GM12878 (cell line): ENCODE measurements around the gene RPL3. TPM values are rescaled to one million over a fixed set of nuclear protein-coding genes. Genes with fewer than 3 reads are reported as not detected.

Experiments used
- ATAC-seq: fragments of 200-7000 bp; cut with Tn5 transposase; 3 replicates; pipeline ENCODE4 v1.9.1; 2020; ENCODE audit warnings: mild to moderate bottlenecking, moderate library complexity
- BruUV-seq: library from RNA; stranded (reverse); fragments of 400-500 nt; replicated peaks from 2 replicates; lab custom pipeline; 2021; lab: Mats Ljungman, UMichigan
- CTCF ChIA-PET: fragments of 300-600 bp; sonication (Branson Sonifier 250); formaldehyde crosslinking; extraction: SDS; loops from one replicate; lab custom pipeline; 2021; ENCODE audit warnings: inconsistent platforms; lab: Yijun Ruan, JAX
- POLR2A ChIA-PET: fragments of 350-600 bp; formaldehyde crosslinking; extraction: SDS; loops from one replicate; lab custom pipeline; 2021; ENCODE audit warnings: inconsistent platforms; lab: Charles Lee
- RAD21 ChIA-PET: fragments of 300-600 bp; sonication (Branson Sonifier 250); formaldehyde crosslinking; loops from one replicate; lab custom pipeline; 2023; ENCODE audit warnings: antibody characterized with exemption; ENCODE audit not compliant: unreplicated experiment; lab: Charles Lee
- SMC1A ChIA-PET: fragments of 300-600 bp; sonication (Branson Sonifier 250); formaldehyde crosslinking; loops from one replicate; lab custom pipeline; 2023; ENCODE audit not compliant: unreplicated experiment, uncharacterized antibody; lab: Charles Lee
- DNase-seq: peaks from one replicate; pipeline ENCODE4 v3.0.0-alpha.2; 2011; ENCODE audit warnings: low read depth, low spot score
- FAIRE-seq: peaks from 3 replicates; lab custom pipeline; 2011; peaks lifted over from hg19 to GRCh38; lab: Jason Lieb, UNC
- H2AFZ ChIP-seq: 2 replicates; pipeline ENCODE4 v1.6.0; 2011; ENCODE audit warnings: low read depth, low read length, control low read depth; ENCODE audit not compliant: control insufficient read depth
- H3K27ac ChIP-seq: 2 replicates; pipeline ENCODE4 v1.5.1; 2011; ENCODE audit warnings: control low read depth; ENCODE audit not compliant: control insufficient read depth, insufficient read depth
- H3K27me3 ChIP-seq, 2 experiments: replicated peaks in 1 of 2; 2 replicates each; pipeline versions ENCODE4 v1.6.0 to v1.6.1; 2011; ENCODE audit warnings: low read length in 1 of 2; ENCODE audit not compliant: control insufficient read depth in 2 of 2, insufficient read depth in 2 of 2
- H3K36me3 ChIP-seq, 2 experiments: 2 replicates each; pipeline ENCODE4 v1.5.1; 2011; ENCODE audit warnings: low read length in 1 of 2; ENCODE audit not compliant: control insufficient read depth in 2 of 2, insufficient read depth in 2 of 2
- H3K4me1 ChIP-seq: 2 replicates; pipeline ENCODE4 v1.6.1; 2011; ENCODE audit warnings: mild to moderate bottlenecking, low read length, moderate library complexity, mixed read lengths; ENCODE audit not compliant: control insufficient read depth, insufficient read depth
- H3K4me2 ChIP-seq: 2 replicates; pipeline ENCODE4 v1.6.0; 2011; ENCODE audit warnings: control low read depth; ENCODE audit not compliant: control insufficient read depth, insufficient read depth
- H3K4me3 ChIP-seq: fragments of 200-600 bp; sonication (generic); 2 replicates; pipeline ENCODE4 v1.5.1; 2016
- H3K79me2 ChIP-seq: 2 replicates; pipeline ENCODE4 v1.6.0; 2011; ENCODE audit warnings: low read length; ENCODE audit not compliant: control insufficient read depth, insufficient read depth
- H3K9ac ChIP-seq: 2 replicates; pipeline ENCODE4 v1.8.0; 2011; ENCODE audit warnings: low read length, control low read depth, mixed read lengths; ENCODE audit not compliant: control insufficient read depth, insufficient read depth
- H3K9me3 ChIP-seq: replicated peaks from 3 replicates; pipeline ENCODE4 v1.5.1; 2011; ENCODE audit warnings: mild to moderate bottlenecking, low read length; ENCODE audit not compliant: control insufficient read depth, insufficient read depth
- H4K20me1 ChIP-seq: 2 replicates; pipeline ENCODE4 v1.6.0; 2011; ENCODE audit not compliant: control insufficient read depth, insufficient read depth
- CEBPB ChIP-seq, 2 experiments: fragments of 150-350 bp in 1 of 2; IDR thresholded peaks; 2 replicates each; pipeline ENCODE4 v1.6.1; 2012 to 2014; ENCODE audit warnings: low read depth in 2 of 2, low read length in 2 of 2, borderline replicate concordance in 1 of 2, inconsistent platforms in 1 of 2
- CHD1 ChIP-seq: IDR thresholded peaks from 2 replicates; pipeline ENCODE4 v1.6.1; 2012; ENCODE audit warnings: low read depth, low read length, improper control_type of control experiment
- ETV6 ChIP-seq, 2 experiments: fragments of 450-650 bp in 1 of 2; IDR thresholded peaks in 1 of 2; conservative IDR thresholded peaks in 1 of 2; 2 replicates each; pipeline ENCODE4 v1.6.1; 2014; ENCODE audit warnings: antibody characterized with exemption in 1 of 2, borderline replicate concordance in 1 of 2, low read depth in 1 of 2, mild to moderate bottlenecking in 1 of 2, moderate library complexity in 1 of 2
- LARP7 ChIP-seq: fragments of 450-650 bp; IDR thresholded peaks from 2 replicates; pipeline ENCODE4 v1.6.1; 2017; ENCODE audit warnings: mild to moderate bottlenecking
- MEF2A ChIP-seq: IDR thresholded peaks from 2 replicates; pipeline ENCODE4 v1.6.1; 2011; ENCODE audit warnings: low read depth, mild to moderate bottlenecking, low read length, moderate library complexity; ENCODE audit not compliant: insufficient read depth
- NR2F1 ChIP-seq: fragments of 450-650 bp; conservative IDR thresholded peaks from 2 replicates; pipeline ENCODE4 v1.6.1; 2017; ENCODE audit warnings: mild to moderate bottlenecking
- RBBP5 ChIP-seq: fragments of 200-600 bp; sonication (generic); conservative IDR thresholded peaks from 2 replicates; pipeline ENCODE4 v1.6.1; 2016
- SMARCA5 ChIP-seq: fragments of 450-650 bp; IDR thresholded peaks from 2 replicates; pipeline ENCODE4 v1.6.1; 2017; ENCODE audit warnings: mild to moderate bottlenecking
- SPI1 ChIP-seq: IDR thresholded peaks from 2 replicates; pipeline ENCODE4 v1.6.1; 2011; ENCODE audit warnings: low read depth, mild to moderate bottlenecking, low read length, moderate library complexity, borderline replicate concordance; ENCODE audit not compliant: insufficient read depth
- ZNF384 ChIP-seq: IDR thresholded peaks from 2 replicates; pipeline ENCODE4 v1.6.1; 2012; ENCODE audit warnings: low read depth, mild to moderate bottlenecking, low read length, improper control_type of control experiment, borderline replicate concordance
- WGBS: methylation state at CpG from one replicate; pipeline ENCODE4 v1.1.6; 2016; ENCODE audit warnings: low lambda C conversion rate; ENCODE audit not compliant: insufficient replicate concordance, insufficient coverage; ENCODE audit errors: missing lambda C conversion rate; 5-methylcytosine and 5-hydroxymethylcytosine counted together
- in situ Hi-C: fragments of 300-500 bp; cut with MboI; formaldehyde crosslinking; loops from 9 replicates; pipeline ENCODE4 v1.14.3; 2018; ENCODE audit warnings: mixed read lengths
- intact Hi-C: fragments of 100-400 bp; cut with micrococcal nuclease; formaldehyde crosslinking; loops from one replicate; pipeline ENCODE4 v1.14.2; 2022; ENCODE audit not compliant: unreplicated experiment
- polyA plus RNA-seq, 11 experiments: library from polyadenylated mRNA; depleted of rRNA in 4 of 11; unstranded in 6 of 11; stranded (reverse) in 5 of 11; fragments of >200 nt; fragmentation: Nextera tagmentation in 4 of 11; fragmentation: Illumina TruSeq in 1 of 11; extraction: Ambion mirVana in 4 of 11; extraction: Trizol in 1 of 11; gene quantifications; 1 replicate in 1 of 11; 2 replicates in 10 of 11; pipeline versions ENCODE4 v1.2.1 to v1.2.3, GENCODE V29; 2011 to 2016; ENCODE audit warnings: inconsistent platforms in 2 of 11, missing spikeins in 2 of 11, low read depth in 1 of 11
- total RNA-seq, 4 experiments: library from RNA; depleted of rRNA in 3 of 4; stranded (reverse); fragments of >200 nt in 3 of 4; fragmentation: Illumina TruSeq in 1 of 4; extraction: Trizol in 1 of 4; gene quantifications; 2 replicates each; pipeline versions ENCODE4 v1.2.1 to v1.2.3, GENCODE V29; 2013 to 2021

RPL3 gene
- total and polyA plus RNA-seq, 10 of the 15 experiments (the other 5 are each of a cell fraction or from before 2014, with no cell fraction given): 1,534 to 6,791 (median 3,992) TPM

DNA sequence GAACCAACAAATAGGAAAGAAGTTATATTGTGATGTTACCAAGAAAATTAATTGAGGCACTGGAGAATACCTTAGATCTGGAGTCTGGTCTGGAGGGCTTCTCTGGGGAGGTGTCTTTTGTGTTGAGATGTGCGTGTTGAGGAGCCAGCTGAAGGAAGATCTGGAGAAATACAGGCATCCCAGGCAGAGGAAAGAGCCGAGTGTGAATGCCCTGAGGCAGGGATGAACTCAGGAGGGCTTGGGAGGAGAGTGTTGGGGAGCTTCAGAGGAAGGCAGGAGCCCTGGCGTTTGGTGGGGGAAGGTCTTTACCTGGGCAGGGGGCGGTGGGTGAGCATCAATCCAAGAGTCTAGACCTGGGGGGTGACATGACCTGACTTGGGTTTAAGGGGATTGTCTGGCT lies 43.5 kb upstream of the RPL3 start:
- Histone ChIP-seq H3K27me3 (no peaks in the 10 kb centered on the region), H3K4me2 (no peak overlapping the region), H3K4me1 (no peaks in the 10 kb centered on the region), H3K27ac (no peak overlapping the region), H3K36me3 (no peaks in the 10 kb centered on the region), H3K4me3 (no peak overlapping the region), H3K9me3 (no peaks in the 10 kb centered on the region), H2AFZ (no peak overlapping the region), H3K9ac (no peak overlapping the region), H4K20me1 (no peaks in the 10 kb centered on the region), H3K79me2 (no peaks in the 10 kb centered on the region)
- POLR2A ChIA-PET: no interaction called here
- intact Hi-C loops (no loop called here), in situ Hi-C loops (no loop called here)
- no peak for FAIRE-seq
- CTCF ChIA-PET: no interaction called here
- TF ChIP-seq NR2F1 (no peak), ETV6 (conservative IDR thresholded peaks at IDR 0.05 in 1 of 2, IDR thresholded peaks at IDR 0.05 in 1 of 2; ENCODE audit: borderline replicate concordance in 1 of 2, low read depth in 1 of 2) (no peak), SMARCA5 (no peak), CHD1 (no peak), LARP7 (no peak), SPI1 (no peak), CEBPB (IDR thresholded peaks at IDR 0.05; ENCODE audit: borderline replicate concordance in 1 of 2, low read depth in 2 of 2, low read length in 2 of 2) (no peak), ZNF384 (no peak), MEF2A (no peak), RBBP5 (no peak)
- RAD21 ChIA-PET: interaction anchor here (0.9 kb wide), 1 partner anchor 12 kb away, joined by 3 read pairs; no protein-coding TSS in a partner anchor
- DNase-seq: no peak
- BruUV-seq: no TSS peak
- no peak for ATAC-seq
- SMC1A ChIA-PET: interaction anchor here (0.8 kb wide), 1 partner anchor 29 kb away, joined by 3 read pairs; no protein-coding TSS in a partner anchor
- WGBS: 12% methylated on average over 4 of the region's 4 CpGs
